ENCODE results near the gene FRMD1.

Gene FRMD1

GRCh38 chr6:168041928-168042327 lies 37.1 kb downstream of the FRMD1 start:
- no peak for ATAC-seq (ENCODE audit: low read depth)

GRCh38 chr6:168040856-168041496 lies 38.0 kb downstream of the FRMD1 start:
- Histone ChIP-seq H3K9me3 (ENCODE audit: severe bottlenecking) (peaks cover 4% of the 10 kb centered on the region), H3K27ac (ENCODE audit: poor library complexity, severe bottlenecking) (no peak overlapping the region), H3K4me1 (ENCODE audit: insufficient read depth, poor library complexity, severe bottlenecking) (peaks cover 7% of the 10 kb centered on the region), H3K4me3 (ENCODE audit: severe bottlenecking) (no peak overlapping the region), H3K27me3 (ENCODE audit: insufficient read depth, poor library complexity, severe bottlenecking) (no peaks in the 10 kb centered on the region), H3K36me3 (ENCODE audit: low read depth) (no peaks in the 10 kb centered on the region)
- no peak for TF ChIP-seq CTCF (IDR thresholded peaks at IDR 0.05; ENCODE audit: poor library complexity, severe bottlenecking)
- ATAC-seq (ENCODE audit: low read depth) (no peak), DNase-seq (ENCODE audit: low spot score) (no peak)

More at GRCh38 chr6:168041928-168042327, 37.1 kb downstream of the FRMD1 start:
- Histone ChIP-seq H3K27ac (ENCODE audit: poor library complexity, severe bottlenecking) (no peak overlapping the region), H3K9me3 (ENCODE audit: severe bottlenecking) (peaks cover 4% of the 10 kb centered on the region), H3K36me3 (ENCODE audit: low read depth) (no peaks in the 10 kb centered on the region), H3K4me1 (ENCODE audit: insufficient read depth, poor library complexity, severe bottlenecking) (no peaks in the 10 kb centered on the region), H3K4me3 (ENCODE audit: severe bottlenecking) (no peak overlapping the region), H3K27me3 (ENCODE audit: insufficient read depth, poor library complexity, severe bottlenecking) (no peaks in the 10 kb centered on the region)
- peak; percentile 47 for DNase-seq (ENCODE audit: low spot score)
- TF ChIP-seq CTCF (IDR thresholded peaks at IDR 0.05; ENCODE audit: poor library complexity, severe bottlenecking): no peak

GRCh38 chr6:168039849-168040248 lies 39.2 kb downstream of the FRMD1 start:
- H3K27ac ChIP-seq (ENCODE audit: poor library complexity, severe bottlenecking): no peak overlapping the region
- H3K9me3 ChIP-seq (ENCODE audit: severe bottlenecking): peaks cover 4% of the 10 kb centered on the region
- no peaks in the 10 kb centered on the region for H3K27me3 ChIP-seq (ENCODE audit: insufficient read depth, poor library complexity, severe bottlenecking)
- ATAC-seq (ENCODE audit: low read depth) (no peak), DNase-seq (ENCODE audit: low spot score) (no peak)
- no peaks in the 10 kb centered on the region for H3K36me3 ChIP-seq (ENCODE audit: low read depth)
- H3K4me1 ChIP-seq (ENCODE audit: insufficient read depth, poor library complexity, severe bottlenecking): peaks cover 8% of the 10 kb centered on the region
- TF ChIP-seq CTCF (IDR thresholded peaks at IDR 0.05; ENCODE audit: poor library complexity, severe bottlenecking): no peak
- no peak overlapping the region for H3K4me3 ChIP-seq (ENCODE audit: severe bottlenecking)

- H3K27ac ChIP-seq (ENCODE audit: poor library complexity, severe bottlenecking): no peak overlapping the region
- TF ChIP-seq CTCF (IDR thresholded peaks at IDR 0.05; ENCODE audit: poor library complexity, severe bottlenecking): no peak
- H3K27me3 ChIP-seq (ENCODE audit: insufficient read depth, poor library complexity, severe bottlenecking): no peaks in the 10 kb centered on the region
- ATAC-seq (ENCODE audit: low read depth): no peak
- H3K36me3 ChIP-seq (ENCODE audit: low read depth): no peaks in the 10 kb centered on the region
- H3K4me3 ChIP-seq (ENCODE audit: severe bottlenecking): no peak overlapping the region
- peaks cover 8% of the 10 kb centered on the region for H3K4me1 ChIP-seq (ENCODE audit: insufficient read depth, poor library complexity, severe bottlenecking)
- peaks cover 4% of the 10 kb centered on the region for H3K9me3 ChIP-seq (ENCODE audit: severe bottlenecking)
- no peak for DNase-seq (ENCODE audit: low spot score)
Measured at GRCh38 chr6:168039301-168039700, 39.7 kb downstream of the FRMD1 start.

GRCh38 chr6:168038576-168039140 lies 40.4 kb downstream of the FRMD1 start:
- no peak overlapping the region for H3K27ac ChIP-seq (ENCODE audit: poor library complexity, severe bottlenecking)
- no peaks in the 10 kb centered on the region for H3K36me3 ChIP-seq (ENCODE audit: low read depth)
- peaks cover 4% of the 10 kb centered on the region for H3K9me3 ChIP-seq (ENCODE audit: severe bottlenecking)
- TF ChIP-seq CTCF (IDR thresholded peaks at IDR 0.05; ENCODE audit: poor library complexity, severe bottlenecking): no peak
- no peak overlapping the region for H3K4me3 ChIP-seq (ENCODE audit: severe bottlenecking)
- peaks cover 8% of the 10 kb centered on the region for H3K4me1 ChIP-seq (ENCODE audit: insufficient read depth, poor library complexity, severe bottlenecking)
- no peak for ATAC-seq (ENCODE audit: low read depth)
- no peaks in the 10 kb centered on the region for H3K27me3 ChIP-seq (ENCODE audit: insufficient read depth, poor library complexity, severe bottlenecking)
- no peak for DNase-seq (ENCODE audit: low spot score)

All from RWPE2 (cell line).